ENCODE data around the gene IPCEF1.
"Not testable (repeated sequence)": the region's sequence is repeated elsewhere in the genome, so short reads cannot be mapped to it uniquely, and the experiment has no call there.

The IPCEF1 gene

GRCh38 chr6:154227862-154228520 is 128.6 kb downstream of the IPCEF1 start:
- H3K4me3 ChIP-seq (ENCODE audit: low read depth, low read length), result no peak overlapping the region

GRCh38 chr6:154226461-154226860 is 130.1 kb downstream of the IPCEF1 start:
- H3K4me3 ChIP-seq (ENCODE audit: low read depth, low read length), result no peak overlapping the region

- no peak overlapping the region for H3K4me3 ChIP-seq (ENCODE audit: low read depth, low read length)
Observed at GRCh38 chr6:154223296-154223695, 133.3 kb downstream of the IPCEF1 start.

GRCh38 chr6:154222716-154223115 is 133.9 kb downstream of the IPCEF1 start:
- H3K4me3 ChIP-seq (ENCODE audit: low read depth, low read length), result no peak overlapping the region

GRCh38 chr6:154219250-154219649 is 137.4 kb downstream of the IPCEF1 start:
- no peak overlapping the region for H3K4me3 ChIP-seq (ENCODE audit: low read depth, low read length)

GRCh38 chr6:154218787-154219186 is 137.8 kb downstream of the IPCEF1 start:
- no peak overlapping the region for H3K4me3 ChIP-seq (ENCODE audit: low read depth, low read length)

GRCh38 chr6:154218301-154218700 is 138.3 kb downstream of the IPCEF1 start:
- H3K4me3 ChIP-seq (ENCODE audit: low read depth, low read length), result no peak overlapping the region

GRCh38 chr6:154213782-154214181 is 142.8 kb downstream of the IPCEF1 start:
- H3K4me3 ChIP-seq (ENCODE audit: low read depth, low read length), result no peak overlapping the region

- no peak overlapping the region for H3K4me3 ChIP-seq (ENCODE audit: low read depth, low read length)
Observed at GRCh38 chr6:154210678-154211077, 145.9 kb downstream of the IPCEF1 start.

- H3K4me3 ChIP-seq (ENCODE audit: low read depth, low read length), result no peak overlapping the region
Observed at GRCh38 chr6:154209555-154209954, 147.0 kb downstream of the IPCEF1 start.

GRCh38 chr6:154206996-154207395 is 149.6 kb downstream of the IPCEF1 start:
- no peak overlapping the region for H3K4me3 ChIP-seq (ENCODE audit: low read depth, low read length)

- H3K4me3 ChIP-seq (ENCODE audit: low read depth, low read length), result no peak overlapping the region
Observed at GRCh38 chr6:154206141-154206540, 150.5 kb downstream of the IPCEF1 start.

- H3K4me3 ChIP-seq (ENCODE audit: low read depth, low read length), result no peak overlapping the region
Observed at GRCh38 chr6:154202958-154203357, 153.6 kb downstream of the IPCEF1 start.

GRCh38 chr6:154202339-154202738 is 154.3 kb downstream of the IPCEF1 start:
- H3K4me3 ChIP-seq (ENCODE audit: low read depth, low read length), result no peak overlapping the region

GRCh38 chr6:154201688-154202087 is 154.9 kb downstream of the IPCEF1 start:
- not testable (repeated sequence) for H3K4me3 ChIP-seq (ENCODE audit: low read depth, low read length)

GRCh38 chr6:154197196-154197860 is 159.3 kb downstream of the IPCEF1 start:
- H3K4me3 ChIP-seq (ENCODE audit: low read depth, low read length), result no peak overlapping the region

- H3K4me3 ChIP-seq (ENCODE audit: low read depth, low read length), result no peak overlapping the region
Observed at GRCh38 chr6:154196333-154196885, 160.2 kb downstream of the IPCEF1 start.

- H3K4me3 ChIP-seq (ENCODE audit: low read depth, low read length), result no peak overlapping the region
Observed at GRCh38 chr6:154187714-154188113, 168.9 kb downstream of the IPCEF1 start.

GRCh38 chr6:154187203-154187602 is 169.4 kb downstream of the IPCEF1 start:
- H3K4me3 ChIP-seq (ENCODE audit: low read depth, low read length), result no peak overlapping the region

- H3K4me3 ChIP-seq (ENCODE audit: low read depth, low read length), result no peak overlapping the region
Observed at GRCh38 chr6:154179434-154179833, 177.2 kb downstream of the IPCEF1 start.

GRCh38 chr6:154172393-154172792 is 184.2 kb downstream of the IPCEF1 start:
- not testable (repeated sequence) for H3K4me3 ChIP-seq (ENCODE audit: low read depth, low read length)

GRCh38 chr6:154170106-154170505 is 186.5 kb downstream of the IPCEF1 start:
- no peak overlapping the region for H3K4me3 ChIP-seq (ENCODE audit: low read depth, low read length)
